GM23338 (cell line): ENCODE measurements around the gene E2F6. TPM values are rescaled to one million over a fixed set of nuclear protein-coding genes. Genes with fewer than 3 reads are reported as not detected.

Experiments
- ATAC-seq: fragments of 200-7000 bp; cut with Tn5 transposase; 3 replicates; pipeline ENCODE4 v1.9.1; 2020
- DNase-seq: peaks from one replicate; pipeline ENCODE4 v3.0.0-alpha.2; 2015; ENCODE audit warnings: low spot score
- H2AFZ ChIP-seq: fragments of 200-600 bp; sonication (generic); 2 replicates; pipeline ENCODE4 v1.8.0; 2016; ENCODE audit warnings: antibody characterized with exemption, mild to moderate bottlenecking, moderate library complexity
- H3F3A ChIP-seq: fragments of 200-600 bp; sonication (generic); replicated peaks from 2 replicates; pipeline ENCODE4 v1.8.0; 2017; ENCODE audit warnings: antibody characterized with exemption, mixed run types, low read depth
- H3K27ac ChIP-seq: fragments of 200-600 bp; sonication (generic); 2 replicates; pipeline ENCODE4 v1.6.1; 2016; ENCODE audit warnings: low read depth
- H3K27me3 ChIP-seq: fragments of 200-600 bp; sonication (generic); 2 replicates; pipeline ENCODE4 v1.8.0; 2016; ENCODE audit warnings: mild to moderate bottlenecking, mixed run types, moderate library complexity; ENCODE audit not compliant: insufficient read depth
- H3K36me3 ChIP-seq: fragments of 200-600 bp; sonication (generic); 2 replicates; pipeline ENCODE4 v1.8.0; 2016; ENCODE audit warnings: mild to moderate bottlenecking; ENCODE audit not compliant: insufficient read depth
- H3K4me1 ChIP-seq: fragments of 200-600 bp; sonication (generic); 2 replicates; pipeline ENCODE4 v1.8.0; 2016; ENCODE audit warnings: mild to moderate bottlenecking, moderate library complexity; ENCODE audit not compliant: insufficient read depth
- H3K4me2 ChIP-seq: fragments of 200-600 bp; sonication (generic); 2 replicates; pipeline ENCODE4 v1.7.1; 2017; ENCODE audit warnings: mixed run types
- H3K4me3 ChIP-seq: fragments of 200-600 bp; sonication (generic); 2 replicates; pipeline ENCODE4 v1.6.1; 2016; ENCODE audit warnings: mixed run types
- H3K79me2 ChIP-seq: fragments of 200-600 bp; sonication (generic); replicated peaks from 2 replicates; pipeline ENCODE4 v1.8.0; 2017; ENCODE audit warnings: mild to moderate bottlenecking; ENCODE audit not compliant: insufficient read depth
- H3K9me2 ChIP-seq: fragments of 200-600 bp; sonication (generic); 2 replicates; pipeline ENCODE4 v1.8.0; 2017; ENCODE audit not compliant: insufficient read depth
- H4K20me1 ChIP-seq: fragments of 200-600 bp; sonication (generic); replicated peaks from 2 replicates; pipeline ENCODE4 v1.8.0; 2017; ENCODE audit warnings: mild to moderate bottlenecking; ENCODE audit not compliant: insufficient read depth
- H3K27ac Mint-ChIP-seq: 2 replicates; pipeline ENCODE4 v1.8.0; 2020; ENCODE audit warnings: inconsistent platforms, mild to moderate bottlenecking, moderate library complexity, mixed read lengths
- H3K27me3 Mint-ChIP-seq: 3 replicates; pipeline ENCODE4 v1.8.0; 2022; ENCODE audit warnings: low read depth, mild to moderate bottlenecking, moderate library complexity, mixed read lengths, inconsistent platforms; ENCODE audit not compliant: insufficient read depth, poor library complexity
- H3K36me3 Mint-ChIP-seq: 3 replicates; pipeline ENCODE4 v1.8.0; 2021; ENCODE audit warnings: low read depth, mild to moderate bottlenecking, inconsistent platforms, moderate library complexity, mixed read lengths
- H3K4me1 Mint-ChIP-seq: 3 replicates; pipeline ENCODE4 v1.8.0; 2020; ENCODE audit warnings: mild to moderate bottlenecking, inconsistent platforms, mixed read lengths
- H3K4me3 Mint-ChIP-seq: 3 replicates; pipeline ENCODE4 v1.8.0; 2021; ENCODE audit warnings: moderate library complexity, mild to moderate bottlenecking, inconsistent platforms, mixed read lengths
- H3K9me3 Mint-ChIP-seq: 3 replicates; pipeline ENCODE4 v1.8.0; 2020; ENCODE audit warnings: moderate library complexity, mild to moderate bottlenecking, inconsistent platforms, mixed read lengths
- CTCF ChIP-seq, 2 experiments: fragments of 200-600 bp in 1 of 2; sonication (generic) in 1 of 2; conservative IDR thresholded peaks; 2 replicates each; pipeline versions ENCODE4 v1.5.1 to v1.6.1; 2016 to 2017; ENCODE audit warnings: antibody characterized with exemption in 2 of 2, low read depth in 2 of 2, mild to moderate bottlenecking in 2 of 2, moderate library complexity in 1 of 2
- ETS1 ChIP-seq: IDR thresholded peaks from 2 replicates; pipeline ENCODE4 v1.6.1; 2016; ENCODE audit warnings: antibody characterized with exemption
- EZH2 ChIP-seq: fragments of 200-600 bp; sonication (generic); IDR thresholded peaks from one replicate; pipeline ENCODE4 v1.8.0; 2017; ENCODE audit warnings: antibody characterized with exemption, mild to moderate bottlenecking, low read depth; ENCODE audit not compliant: unreplicated experiment
- EZH2phosphoT487 ChIP-seq: fragments of 200-600 bp; sonication (generic); IDR thresholded peaks from one replicate; pipeline ENCODE4 v1.8.1; 2018; ENCODE audit warnings: antibody characterized with exemption; ENCODE audit not compliant: unreplicated experiment
- JUNB ChIP-seq: IDR thresholded peaks from one replicate; pipeline ENCODE4 v1.6.1; 2016; ENCODE audit warnings: antibody characterized with exemption; ENCODE audit not compliant: unreplicated experiment
- NANOG ChIP-seq: IDR thresholded peaks from 2 replicates; pipeline ENCODE4 v1.6.1; 2016; ENCODE audit warnings: antibody characterized with exemption, borderline replicate concordance
- REST ChIP-seq: IDR thresholded peaks from one replicate; pipeline ENCODE4 v1.6.1; 2018; ENCODE audit warnings: antibody characterized with exemption; ENCODE audit not compliant: unreplicated experiment
- ZNF114 ChIP-seq: fragments of 250-450 bp; sonication (Bioruptor Pico); IDR thresholded peaks from 2 replicates; pipeline ENCODE4 v1.5.0; 2020; ENCODE audit warnings: mild to moderate bottlenecking, moderate library complexity
- ZNF462 ChIP-seq: fragments of 250-450 bp; sonication (Bioruptor Pico); IDR thresholded peaks from 2 replicates; pipeline ENCODE4 v1.5.0; 2020; ENCODE audit warnings: mild to moderate bottlenecking, moderate library complexity
- polyA plus RNA-seq: library from polyadenylated mRNA; unstranded; fragments of >200 nt; fragmentation: Nextera tagmentation; extraction: Ambion mirVana; gene quantifications from 2 replicates; pipeline ENCODE4 v1.2.1, GENCODE V29; 2016
- total RNA-seq: library from RNA; depleted of rRNA; stranded (reverse); fragments of >200 nt; shearing (Covaris generic); gene quantifications from 2 replicates; pipeline ENCODE4 v1.2.3, GENCODE V29; 2014

E2F6 gene
- total and polyA plus RNA-seq, 2 experiments from 2014 or later: 16.9 to 20.7 TPM

DNA sequence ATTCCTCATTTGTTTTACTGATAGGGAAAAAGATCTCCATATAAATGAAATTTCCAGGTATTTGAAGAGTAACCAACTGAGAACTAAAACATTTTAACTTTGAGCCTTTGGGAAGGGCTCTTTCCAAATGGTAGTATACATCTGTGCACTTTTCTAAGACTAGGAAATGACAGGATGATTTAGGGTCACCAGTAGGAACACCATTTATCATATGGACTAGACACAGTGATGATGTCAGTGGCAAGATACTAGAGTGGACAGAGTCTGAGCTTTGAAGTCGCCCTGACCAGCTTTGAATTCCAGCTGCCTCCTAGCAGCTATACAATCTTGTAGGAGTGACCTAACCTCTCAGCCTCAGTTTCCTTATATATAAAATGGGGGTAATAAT, 56.4 kb downstream of the E2F6 start:
- Mint-ChIP-seq H3K4me3 (no peak overlapping the region), H3K27me3 (peaks cover 4% of the 10 kb centered on the region), H3K36me3 (no peaks in the 10 kb centered on the region), H3K27ac (no peak overlapping the region), H3K9me3 (no peaks in the 10 kb centered on the region), H3K4me1 (no peaks in the 10 kb centered on the region; the same call in 2 of the 3 replicates)
- no peak for TF ChIP-seq EZH2phosphoT487
- Histone ChIP-seq H3F3A (no peaks in the 10 kb centered on the region), H3K4me2 (no peak overlapping the region), H2AFZ (no peak overlapping the region), H3K79me2 (no peaks in the 10 kb centered on the region), H3K9me2 (no peaks in the 10 kb centered on the region), H4K20me1 (no peaks in the 10 kb centered on the region), H3K27ac (no peak overlapping the region), H3K4me3 (no peak overlapping the region), H3K4me1 (no peaks in the 10 kb centered on the region), H3K27me3 (no peaks in the 10 kb centered on the region), H3K36me3 (no peaks in the 10 kb centered on the region)
- ATAC-seq (no peak), DNase-seq (no peak)

DNA sequence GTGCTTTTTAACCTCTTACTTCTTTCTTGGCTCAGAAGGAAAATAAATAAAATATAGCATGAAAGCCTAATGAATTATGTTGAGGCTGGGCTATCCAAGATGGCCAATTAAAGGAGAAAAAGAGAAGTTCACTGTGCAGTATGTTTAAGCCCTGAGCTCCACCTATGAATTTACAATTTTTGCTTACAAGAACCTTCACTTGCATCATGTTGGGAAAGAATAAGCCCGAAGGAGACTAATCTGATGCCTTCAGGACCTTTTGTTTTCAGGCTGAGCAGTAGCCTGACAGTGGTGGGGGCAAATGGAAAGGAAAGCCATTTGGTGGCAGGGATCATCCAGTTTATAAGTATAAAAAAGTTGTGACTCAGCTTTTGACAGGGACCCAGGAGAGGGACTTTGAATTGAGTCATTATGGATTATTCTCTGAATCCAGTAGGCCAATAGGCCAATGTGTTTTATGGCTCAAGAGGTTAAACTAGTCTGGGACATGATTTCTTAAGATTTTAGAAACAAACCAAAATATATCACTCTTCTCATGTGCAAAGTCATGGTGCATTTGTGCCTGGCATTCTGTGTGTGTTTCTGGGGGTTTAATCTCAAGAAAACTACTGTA, 56.9 kb downstream of the E2F6 start:
- Histone ChIP-seq H3K4me2 (no peak overlapping the region), H3F3A (no peaks in the 10 kb centered on the region), H2AFZ (no peak overlapping the region), H3K27me3 (no peaks in the 10 kb centered on the region), H3K27ac (no peak overlapping the region), H3K9me2 (no peaks in the 10 kb centered on the region), H3K4me3 (no peak overlapping the region), H3K36me3 (no peaks in the 10 kb centered on the region), H4K20me1 (no peaks in the 10 kb centered on the region), H3K79me2 (no peaks in the 10 kb centered on the region), H3K4me1 (no peaks in the 10 kb centered on the region; the same call in 1 of the 2 replicates)
- H3K4me3 Mint-ChIP-seq: no peak overlapping the region
- peaks cover 4% of the 10 kb centered on the region for H3K27me3 Mint-ChIP-seq
- H3K4me1 Mint-ChIP-seq: peaks cover 1% of the 10 kb centered on the region
- H3K27ac Mint-ChIP-seq: no peak overlapping the region
- ATAC-seq (no peak), DNase-seq (no peak)
- H3K36me3 Mint-ChIP-seq: no peaks in the 10 kb centered on the region
- H3K9me3 Mint-ChIP-seq: no peaks in the 10 kb centered on the region
- no peak for TF ChIP-seq ZNF114 (CRISPR knock-in tag)
- TF ChIP-seq CTCF (conservative IDR thresholded peaks at IDR 0.05; ENCODE audit: low read depth in 2 of 2): no peak
- TF ChIP-seq NANOG: no peak
- no peak for TF ChIP-seq REST
- no peak for TF ChIP-seq ETS1
- TF ChIP-seq EZH2: no peak
- no peak for TF ChIP-seq ZNF462
- no peak for TF ChIP-seq JUNB
- TF ChIP-seq EZH2phosphoT487: no peak
